K562 (cell line): ENCODE measurements around the gene GIMAP8. TPM values are rescaled to one million over a fixed set of nuclear protein-coding genes. Genes with fewer than 3 reads are reported as not detected.

Experiments used
- CHD1 ChIP-seq: fragments of 200-600 bp; sonication (generic); IDR thresholded peaks from one replicate; pipeline ENCODE4 v1.6.1; 2012; ENCODE audit warnings: mild to moderate bottlenecking, moderate library complexity, low read length, inconsistent platforms
- DEAF1 ChIP-seq: fragments of 450-650 bp; formaldehyde crosslinking; IDR thresholded peaks from 2 replicates; pipeline ENCODE4 v1.4.0; 2020; ENCODE audit warnings: mild to moderate bottlenecking, moderate library complexity
- E2F1 ChIP-seq: sonication (generic); formaldehyde crosslinking; IDR thresholded peaks from 2 replicates; pipeline ENCODE4 v1.8.1; 2023; ENCODE audit warnings: mild to moderate bottlenecking, missing genetic modification reagents, moderate library complexity
- FOXK2 ChIP-seq, 2 experiments: fragments of 450-650 bp; IDR thresholded peaks in 1 of 2; conservative IDR thresholded peaks in 1 of 2; 2 replicates each; pipeline ENCODE4 v1.6.1; 2016; ENCODE audit warnings: low read depth in 2 of 2, mild to moderate bottlenecking in 1 of 2
- GTF2E2 ChIP-seq: fragments of 200-800 bp; sonication (Bioruptor generic); IDR thresholded peaks from 2 replicates; pipeline ENCODE4 v1.6.1; 2016; ENCODE audit warnings: missing genetic modification characterization, missing compliant biosample characterization
- ILF3 ChIP-seq: fragments of 450-650 bp; IDR thresholded peaks from 2 replicates; pipeline ENCODE4 v1.6.1; 2018; ENCODE audit warnings: antibody characterized with exemption, mild to moderate bottlenecking, moderate library complexity, borderline replicate concordance
- NFXL1 ChIP-seq: fragments of 450-650 bp; formaldehyde crosslinking; IDR thresholded peaks from 2 replicates; pipeline ENCODE4 v1.4.0; 2021; ENCODE audit warnings: mild to moderate bottlenecking
- NR3C1 ChIP-seq: sonication (generic); formaldehyde crosslinking; IDR thresholded peaks from 2 replicates; pipeline ENCODE4 v1.8.1; 2022; ENCODE audit warnings: missing genetic modification reagents
- NRF1 ChIP-seq, 2 experiments: fragments of 450-650 bp; IDR thresholded peaks in 1 of 2; conservative IDR thresholded peaks in 1 of 2; 2 replicates each; pipeline ENCODE4 v1.6.1; 2014; ENCODE audit warnings: mild to moderate bottlenecking in 2 of 2
- RBBP5 ChIP-seq: fragments of 200-600 bp; sonication (generic); IDR thresholded peaks from 2 replicates; pipeline ENCODE4 v1.6.1; 2012; ENCODE audit warnings: borderline replicate concordance, mild to moderate bottlenecking, low read length, control low read depth, inconsistent platforms; ENCODE audit not compliant: insufficient read depth, poor library complexity, severe bottlenecking
- RBM22 ChIP-seq: fragments of 200-400 bp; formaldehyde crosslinking; IDR thresholded peaks from 2 replicates; pipeline ENCODE4 v1.6.1; 2018; ENCODE audit warnings: low read length, low read depth; ENCODE audit not compliant: poor library complexity, severe bottlenecking
- RFX5 ChIP-seq: IDR thresholded peaks from 2 replicates; pipeline ENCODE4 v1.6.1; 2011; ENCODE audit warnings: low read depth, mild to moderate bottlenecking, improper control_type of control experiment, low read length
- SIRT6 ChIP-seq: IDR thresholded peaks from one replicate; pipeline ENCODE4 v1.6.1; 2012; ENCODE audit warnings: low read depth, mild to moderate bottlenecking, control low read depth, inconsistent platforms, low read length, moderate library complexity
- SOX6 ChIP-seq: fragments of 450-650 bp; IDR thresholded peaks from 2 replicates; pipeline ENCODE4 v1.6.1; 2014; ENCODE audit warnings: mild to moderate bottlenecking
- TCF7 ChIP-seq: sonication (generic); IDR thresholded peaks from 2 replicates; pipeline ENCODE4 v1.6.1; 2016; ENCODE audit warnings: antibody characterized with exemption, borderline replicate concordance
- polyA plus RNA-seq, 8 experiments: library from polyadenylated mRNA; depleted of rRNA in 4 of 8; stranded (reverse) in 5 of 8; unstranded in 3 of 8; fragments of >200 nt; fragmentation: Nextera tagmentation in 2 of 8; fragmentation: Illumina TruSeq in 1 of 8; extraction: Ambion mirVana in 2 of 8; extraction: Trizol in 1 of 8; gene quantifications; 2 replicates each; pipeline versions ENCODE4 v1.2.1 to v1.2.3, GENCODE V29; 2011 to 2014; ENCODE audit warnings: inconsistent platforms in 1 of 8, missing spikeins in 1 of 8
- total RNA-seq, 7 experiments: library from RNA; depleted of rRNA in 6 of 7; stranded (reverse); fragments of >200 nt in 6 of 7; fragmentation: Illumina TruSeq in 2 of 7; extraction: Trizol in 2 of 7; gene quantifications; 2 replicates each; pipeline versions ENCODE4 v1.2.1 to v1.2.3, GENCODE V29; 2011 to 2021; ENCODE audit warnings: low replicate concordance in 1 of 7
- TF ChIP-seq, protein P1 (sequence below): fragments of 450-650 bp; IDR thresholded peaks from 2 replicates; pipeline ENCODE4 v1.6.1; 2016; ENCODE audit warnings: borderline replicate concordance
- TF ChIP-seq, protein P2 (sequence below), 2 experiments: fragments of 200-800 bp in 1 of 2; sonication (Bioruptor generic) in 1 of 2; sonication (generic) in 1 of 2; formaldehyde crosslinking in 1 of 2; IDR thresholded peaks in 1 of 2; conservative IDR thresholded peaks in 1 of 2; 2 replicates each; pipeline versions ENCODE4 v1.5.0 to v1.6.1; 2016 to 2020; ENCODE audit warnings: missing compliant biosample characterization in 1 of 2, missing genetic modification characterization in 1 of 2, missing genetic modification reagents in 1 of 2
- TF ChIP-seq, protein P3 (sequence below): fragments of 250-450 bp; sonication (Bioruptor Pico); IDR thresholded peaks from 2 replicates; pipeline ENCODE4 v1.8.0; 2021; ENCODE audit warnings: moderate library complexity, mild to moderate bottlenecking, inconsistent platforms

Gene GIMAP8
- total and polyA plus RNA-seq, 9 of the 15 experiments (the other 6 are each of a cell fraction or from before 2014, with no cell fraction given): not detected

DNA sequence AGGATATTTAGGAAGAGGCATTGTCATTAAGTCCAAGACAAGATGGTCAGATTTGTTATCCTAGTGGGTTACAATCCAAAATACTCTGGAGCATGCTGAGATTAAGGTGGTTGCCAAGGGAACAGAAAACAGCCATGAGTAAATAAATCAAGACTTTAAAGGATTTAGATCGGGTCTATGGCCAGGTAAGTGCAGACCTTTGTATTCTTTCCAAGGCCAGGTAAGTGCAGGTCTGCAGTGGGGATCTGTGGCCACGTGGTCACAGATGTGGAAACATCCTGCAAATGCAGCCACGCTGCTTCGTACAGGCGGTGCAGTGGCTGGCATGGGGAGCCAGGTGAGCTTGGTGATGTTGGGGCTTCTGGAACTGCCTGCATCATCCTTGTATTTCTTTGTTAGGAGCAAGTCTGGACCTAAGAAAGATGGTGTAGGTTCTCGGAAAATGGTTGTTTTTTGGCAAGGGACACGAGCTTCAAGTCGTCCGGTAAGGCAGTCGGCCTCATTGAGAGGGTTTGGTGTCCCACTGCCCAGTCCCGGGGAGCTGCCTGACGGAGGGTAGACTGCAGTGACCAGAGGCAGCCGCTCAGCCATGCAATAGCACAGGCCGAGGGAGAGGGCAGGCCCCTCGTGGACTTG is 49.5 kb upstream of the GIMAP8 start (continued):
- TF ChIP-seq, protein P1, sequence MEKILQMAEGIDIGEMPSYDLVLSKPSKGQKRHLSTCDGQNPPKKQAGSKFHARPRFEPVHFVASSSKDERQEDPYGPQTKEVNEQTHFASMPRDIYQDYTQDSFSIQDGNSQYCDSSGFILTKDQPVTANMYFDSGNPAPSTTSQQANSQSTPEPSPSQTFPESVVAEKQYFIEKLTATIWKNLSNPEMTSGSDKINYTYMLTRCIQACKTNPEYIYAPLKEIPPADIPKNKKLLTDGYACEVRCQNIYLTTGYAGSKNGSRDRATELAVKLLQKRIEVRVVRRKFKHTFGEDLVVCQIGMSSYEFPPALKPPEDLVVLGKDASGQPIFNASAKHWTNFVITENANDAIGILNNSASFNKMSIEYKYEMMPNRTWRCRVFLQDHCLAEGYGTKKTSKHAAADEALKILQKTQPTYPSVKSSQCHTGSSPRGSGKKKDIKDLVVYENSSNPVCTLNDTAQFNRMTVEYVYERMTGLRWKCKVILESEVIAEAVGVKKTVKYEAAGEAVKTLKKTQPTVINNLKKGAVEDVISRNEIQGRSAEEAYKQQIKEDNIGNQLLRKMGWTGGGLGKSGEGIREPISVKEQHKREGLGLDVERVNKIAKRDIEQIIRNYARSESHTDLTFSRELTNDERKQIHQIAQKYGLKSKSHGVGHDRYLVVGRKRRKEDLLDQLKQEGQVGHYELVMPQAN: no peak
- TF ChIP-seq RFX5 (no peak), SOX6 (no peak), GTF2E2 (tag) (0 out of 2 replicates have a peak, but pooled peaks have one; percentile 41), TCF7 (no peak), RBBP5 (no peak), RBM22 (no peak), NRF1 (conservative IDR thresholded peaks at IDR 0.05 in 1 of 2, IDR thresholded peaks at IDR 0.05 in 1 of 2) (no peak), SIRT6 (no peak), ILF3 (no peak), DEAF1 (CRISPR knock-in tag) (no peak), NR3C1 (no peak), CHD1 (no peak), NFXL1 (CRISPR knock-in tag) (no peak), FOXK2 (conservative IDR thresholded peaks at IDR 0.05 in 1 of 2, IDR thresholded peaks at IDR 0.05 in 1 of 2; ENCODE audit: low read depth in 2 of 2) (peak in 1 of 2 experiments; percentile 8; a peak in 1 of 4 replicates), E2F1 (peak; percentile 72; the same call in 1 of the 2 replicates)
- TF ChIP-seq, protein P2, sequence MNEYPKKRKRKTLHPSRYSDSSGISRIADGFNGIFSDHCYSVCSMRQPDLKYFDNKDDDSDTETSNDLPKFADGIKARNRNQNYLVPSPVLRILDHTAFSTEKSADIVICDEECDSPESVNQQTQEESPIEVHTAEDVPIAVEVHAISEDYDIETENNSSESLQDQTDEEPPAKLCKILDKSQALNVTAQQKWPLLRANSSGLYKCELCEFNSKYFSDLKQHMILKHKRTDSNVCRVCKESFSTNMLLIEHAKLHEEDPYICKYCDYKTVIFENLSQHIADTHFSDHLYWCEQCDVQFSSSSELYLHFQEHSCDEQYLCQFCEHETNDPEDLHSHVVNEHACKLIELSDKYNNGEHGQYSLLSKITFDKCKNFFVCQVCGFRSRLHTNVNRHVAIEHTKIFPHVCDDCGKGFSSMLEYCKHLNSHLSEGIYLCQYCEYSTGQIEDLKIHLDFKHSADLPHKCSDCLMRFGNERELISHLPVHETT (CRISPR knock-in tag; conservative IDR thresholded peaks at IDR 0.05 in 1 of 2, IDR thresholded peaks at IDR 0.05 in 1 of 2): peak in 1 of 2 experiments; percentile 29; a peak in 1 of 4 replicates
- TF ChIP-seq, protein P3, sequence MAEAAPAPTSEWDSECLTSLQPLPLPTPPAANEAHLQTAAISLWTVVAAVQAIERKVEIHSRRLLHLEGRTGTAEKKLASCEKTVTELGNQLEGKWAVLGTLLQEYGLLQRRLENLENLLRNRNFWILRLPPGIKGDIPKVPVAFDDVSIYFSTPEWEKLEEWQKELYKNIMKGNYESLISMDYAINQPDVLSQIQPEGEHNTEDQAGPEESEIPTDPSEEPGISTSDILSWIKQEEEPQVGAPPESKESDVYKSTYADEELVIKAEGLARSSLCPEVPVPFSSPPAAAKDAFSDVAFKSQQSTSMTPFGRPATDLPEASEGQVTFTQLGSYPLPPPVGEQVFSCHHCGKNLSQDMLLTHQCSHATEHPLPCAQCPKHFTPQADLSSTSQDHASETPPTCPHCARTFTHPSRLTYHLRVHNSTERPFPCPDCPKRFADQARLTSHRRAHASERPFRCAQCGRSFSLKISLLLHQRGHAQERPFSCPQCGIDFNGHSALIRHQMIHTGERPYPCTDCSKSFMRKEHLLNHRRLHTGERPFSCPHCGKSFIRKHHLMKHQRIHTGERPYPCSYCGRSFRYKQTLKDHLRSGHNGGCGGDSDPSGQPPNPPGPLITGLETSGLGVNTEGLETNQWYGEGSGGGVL (CRISPR knock-in tag): no peak
